ENCODE results near the gene OR2J2. TPM values are rescaled to one million over a fixed set of nuclear protein-coding genes. Genes with fewer than 3 reads are reported as not detected.
"Not testable (repeated sequence)": the region's sequence is repeated elsewhere in the genome, so short reads cannot be mapped to it uniquely, and the experiment has no call there.

OR2J2 gene
- total RNA-seq, 1 donor from 2014 or later: not detected

- Mint-ChIP-seq H3K36me3 (no peaks in the 10 kb centered on the region), H3K27ac (no peak overlapping the region), H3K4me1 (no peaks in the 10 kb centered on the region), H3K9me3 (peaks cover 26% of the 10 kb centered on the region), H3K27me3 (ENCODE audit: low read depth) (peaks cover 5% of the 10 kb centered on the region), H3K4me3 (no peak overlapping the region)
- TF ChIP-seq CTCF (IDR thresholded peaks at IDR 0.05; ENCODE audit: unreplicated experiment): no peak
- no peak for DNase-seq (ENCODE audit: low spot score in 2 of 2, unreplicated experiment in 2 of 2)
Measured at GRCh38 chr6:29142309-29142708, 28.4 kb upstream of the OR2J2 start.

- no peak for TF ChIP-seq CTCF (IDR thresholded peaks at IDR 0.05; ENCODE audit: unreplicated experiment)
- Mint-ChIP-seq H3K36me3 (no peaks in the 10 kb centered on the region), H3K9me3 (peaks cover 40% of the 10 kb centered on the region), H3K4me3 (no peak overlapping the region), H3K27me3 (ENCODE audit: low read depth) (peaks cover 2% of the 10 kb centered on the region), H3K27ac (no peak overlapping the region), H3K4me1 (no peaks in the 10 kb centered on the region)
- DNase-seq (ENCODE audit: low spot score in 2 of 2, unreplicated experiment in 2 of 2): no peak
Measured at GRCh38 chr6:29146179-29146578, 24.5 kb upstream of the OR2J2 start.

GRCh38 chr6:29147074-29147473 is 23.6 kb upstream of the OR2J2 start:
- DNase-seq (ENCODE audit: low spot score in 2 of 2, unreplicated experiment in 2 of 2): no peak
- no peak for TF ChIP-seq CTCF (IDR thresholded peaks at IDR 0.05; ENCODE audit: unreplicated experiment)
- Mint-ChIP-seq H3K36me3 (no peaks in the 10 kb centered on the region), H3K27me3 (ENCODE audit: low read depth) (peaks cover 2% of the 10 kb centered on the region), H3K4me1 (no peaks in the 10 kb centered on the region), H3K9me3 (peaks cover 39% of the 10 kb centered on the region), H3K27ac (no peak overlapping the region), H3K4me3 (no peak overlapping the region)

- not testable (repeated sequence) for H3K27me3 Mint-ChIP-seq (ENCODE audit: low read depth); H3K4me3 Mint-ChIP-seq; H3K27ac Mint-ChIP-seq; H3K4me1 Mint-ChIP-seq; H3K36me3 Mint-ChIP-seq; DNase-seq (ENCODE audit: low spot score in 2 of 2, unreplicated experiment in 2 of 2)
- H3K9me3 Mint-ChIP-seq: peaks cover 28% of the 10 kb centered on the region
Measured at GRCh38 chr6:29149444-29149843, 21.3 kb upstream of the OR2J2 start.

- peaks cover 13% of the 10 kb centered on the region for H3K27me3 Mint-ChIP-seq (ENCODE audit: low read depth)
- H3K9me3 Mint-ChIP-seq: peaks cover 17% of the 10 kb centered on the region
- no peak for TF ChIP-seq CTCF (IDR thresholded peaks at IDR 0.05; ENCODE audit: unreplicated experiment)
- no peak overlapping the region for H3K4me3 Mint-ChIP-seq
- H3K36me3 Mint-ChIP-seq: no peaks in the 10 kb centered on the region
- H3K27ac Mint-ChIP-seq: no peak overlapping the region
- no peak for DNase-seq (ENCODE audit: low spot score in 2 of 2, unreplicated experiment in 2 of 2)
- no peaks in the 10 kb centered on the region for H3K4me1 Mint-ChIP-seq
Measured at GRCh38 chr6:29153083-29153482, 17.6 kb upstream of the OR2J2 start.

- DNase-seq (ENCODE audit: low spot score in 2 of 2, unreplicated experiment in 2 of 2); H3K4me1 Mint-ChIP-seq; H3K27ac Mint-ChIP-seq; H3K9me3 Mint-ChIP-seq; H3K36me3 Mint-ChIP-seq; H3K4me3 Mint-ChIP-seq: not testable (repeated sequence)
- peaks cover 17% of the 10 kb centered on the region for H3K27me3 Mint-ChIP-seq (ENCODE audit: low read depth)
Measured at GRCh38 chr6:29155182-29155581, 15.5 kb upstream of the OR2J2 start.

- H3K4me1 Mint-ChIP-seq; H3K4me3 Mint-ChIP-seq; H3K9me3 Mint-ChIP-seq; H3K27ac Mint-ChIP-seq; DNase-seq (ENCODE audit: low spot score in 2 of 2, unreplicated experiment in 2 of 2); H3K36me3 Mint-ChIP-seq: not testable (repeated sequence)
- H3K27me3 Mint-ChIP-seq (ENCODE audit: low read depth): peaks cover 21% of the 10 kb centered on the region
Measured at GRCh38 chr6:29159922-29160321, 10.8 kb upstream of the OR2J2 start.

GRCh38 chr6:29165571-29165970 is 5.1 kb upstream of the OR2J2 start:
- H3K9me3 Mint-ChIP-seq: peaks cover 11% of the 10 kb centered on the region
- H3K36me3 Mint-ChIP-seq; H3K27me3 Mint-ChIP-seq (ENCODE audit: low read depth); H3K4me3 Mint-ChIP-seq; H3K4me1 Mint-ChIP-seq; H3K27ac Mint-ChIP-seq; DNase-seq (ENCODE audit: low spot score in 2 of 2, unreplicated experiment in 2 of 2): not testable (repeated sequence)

Measured in mesothelial cell of epicardium (in vitro differentiated cells).